ENCODE measurements around the gene COQ8A. TPM values are rescaled to one million over a fixed set of nuclear protein-coding genes. Genes with fewer than 3 reads are reported as not detected.
"Not testable (repeated sequence)": the region's sequence is repeated elsewhere in the genome, so short reads cannot be mapped to it uniquely, and the experiment has no call there.

Gene COQ8A
- total RNA-seq, 2 experiments from 2014 or later = 19.8 to 22.2 TPM

DNA sequence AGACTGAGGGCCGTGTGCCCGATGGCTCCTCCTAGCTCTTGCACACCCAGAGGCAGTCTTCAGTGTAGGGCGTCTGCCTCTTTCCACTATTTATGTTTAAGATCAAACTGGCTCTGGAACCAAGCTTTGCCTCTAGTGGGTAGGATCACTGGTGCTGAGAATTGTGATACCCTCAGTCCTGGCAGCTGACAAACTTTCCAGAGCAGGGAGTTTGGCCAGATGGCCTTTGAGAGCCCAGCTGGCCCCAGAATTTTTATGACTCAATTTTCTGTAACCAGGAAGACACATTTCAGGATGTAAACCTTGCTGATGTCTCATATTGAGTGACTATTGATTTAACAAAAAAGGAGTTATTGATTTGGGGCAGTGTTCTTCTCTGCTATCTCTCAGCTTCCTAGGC is 6.7 kb downstream of the COQ8A start:
- no peak overlapping the region for H3K27ac Mint-ChIP-seq
- H3K4me1 Mint-ChIP-seq (ENCODE audit: low read depth) = peaks cover 25% of the 10 kb centered on the region
- no peak overlapping the region for H3K4me3 Mint-ChIP-seq
- H3K27me3 Mint-ChIP-seq = no peaks in the 10 kb centered on the region
- intact Hi-C loops (cut with micrococcal nuclease) = no loop called here
- ChIA-PET CTCF (no interaction called here), POLR2A (no interaction called here)
- H3K36me3 Mint-ChIP-seq = no peaks in the 10 kb centered on the region
- DNase-seq = no peak
- H3K9me3 Mint-ChIP-seq = peaks cover 3% of the 10 kb centered on the region

DNA sequence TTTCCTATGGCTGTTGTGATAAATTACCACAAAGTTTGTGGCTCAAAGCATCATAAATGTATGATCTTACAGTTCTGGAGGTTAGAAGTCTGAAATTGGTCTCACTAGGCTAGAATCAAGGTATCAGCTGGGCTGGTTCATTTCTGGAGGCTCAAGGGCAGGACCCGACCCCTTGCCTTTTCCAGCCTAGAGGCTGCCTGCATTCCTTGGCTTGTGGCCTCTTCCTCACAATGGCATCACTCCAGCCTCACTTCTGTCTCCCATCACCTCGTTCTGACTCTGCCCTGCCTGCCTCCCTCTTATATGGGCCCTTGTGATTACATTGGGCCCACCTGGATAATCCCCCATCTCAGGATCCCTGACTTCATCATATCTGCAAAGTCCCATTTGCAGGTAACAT is 8.0 kb downstream of the COQ8A start:
- ChIA-PET CTCF (no interaction called here), POLR2A (no interaction called here)
- Mint-ChIP-seq H3K9me3 (peaks cover 3% of the 10 kb centered on the region), H3K36me3 (no peaks in the 10 kb centered on the region), H3K4me3 (no peak overlapping the region), H3K4me1 (ENCODE audit: low read depth) (peaks cover 15% of the 10 kb centered on the region), H3K27ac (no peak overlapping the region), H3K27me3 (no peaks in the 10 kb centered on the region)
- DNase-seq = no peak
- intact Hi-C loops (cut with micrococcal nuclease) = no loop called here

GRCh38 chr1:226948480-226948879 is 8.4 kb downstream of the COQ8A start:
- no peak overlapping the region for H3K4me3 Mint-ChIP-seq
- peaks cover 3% of the 10 kb centered on the region for H3K9me3 Mint-ChIP-seq
- no peak for DNase-seq
- no peak overlapping the region for H3K27ac Mint-ChIP-seq
- POLR2A ChIA-PET = no interaction called here
- H3K27me3 Mint-ChIP-seq = no peaks in the 10 kb centered on the region
- H3K4me1 Mint-ChIP-seq (ENCODE audit: low read depth) = peaks cover 11% of the 10 kb centered on the region
- intact Hi-C loops (cut with micrococcal nuclease) = no loop called here
- H3K36me3 Mint-ChIP-seq = no peaks in the 10 kb centered on the region
- CTCF ChIA-PET = no interaction called here

GRCh38 chr1:226948996-226949395 is 8.9 kb downstream of the COQ8A start:
- ChIA-PET CTCF (no interaction called here), POLR2A (no interaction called here)
- Mint-ChIP-seq H3K4me3 (no peak overlapping the region), H3K27me3 (no peaks in the 10 kb centered on the region), H3K36me3 (no peaks in the 10 kb centered on the region), H3K9me3 (peaks cover 3% of the 10 kb centered on the region), H3K27ac (no peak overlapping the region), H3K4me1 (ENCODE audit: low read depth) (peaks cover 6% of the 10 kb centered on the region)
- intact Hi-C loops (cut with micrococcal nuclease) = no loop called here
- DNase-seq = no peak

- no peak overlapping the region for H3K4me3 Mint-ChIP-seq
- H3K4me1 Mint-ChIP-seq (ENCODE audit: low read depth) = peaks cover 4% of the 10 kb centered on the region
- POLR2A ChIA-PET = no interaction called here
- CTCF ChIA-PET = no interaction called here
- peaks cover 3% of the 10 kb centered on the region for H3K9me3 Mint-ChIP-seq
- H3K36me3 Mint-ChIP-seq = no peaks in the 10 kb centered on the region
- H3K27ac Mint-ChIP-seq = no peak overlapping the region
- no peaks in the 10 kb centered on the region for H3K27me3 Mint-ChIP-seq
- DNase-seq = no peak
- intact Hi-C loops (cut with micrococcal nuclease) = no loop called here
Observed at GRCh38 chr1:226949401-226949800, 9.3 kb downstream of the COQ8A start.

- POLR2A ChIA-PET = no interaction called here
- intact Hi-C loops (cut with micrococcal nuclease) = no loop called here
Observed at GRCh38 chr1:226950316-226950715, 10.2 kb downstream of the COQ8A start.

GRCh38 chr1:226950871-226951270 is 10.8 kb downstream of the COQ8A start:
- no peaks in the 10 kb centered on the region for H3K27me3 Mint-ChIP-seq
- DNase-seq = no peak
- ChIA-PET POLR2A (no interaction called here), CTCF (no interaction called here)
- no peak overlapping the region for H3K27ac Mint-ChIP-seq
- H3K9me3 Mint-ChIP-seq = peaks cover 3% of the 10 kb centered on the region
- H3K36me3 Mint-ChIP-seq = no peaks in the 10 kb centered on the region
- H3K4me1 Mint-ChIP-seq (ENCODE audit: low read depth) = peaks cover 4% of the 10 kb centered on the region
- intact Hi-C loops (cut with micrococcal nuclease) = no loop called here
- H3K4me3 Mint-ChIP-seq = no peak overlapping the region

More at GRCh38 chr1:226950316-226950715, 10.2 kb downstream of the COQ8A start:
- peaks cover 3% of the 10 kb centered on the region for H3K9me3 Mint-ChIP-seq
- peaks cover 4% of the 10 kb centered on the region for H3K4me1 Mint-ChIP-seq (ENCODE audit: low read depth)
- no peaks in the 10 kb centered on the region for H3K36me3 Mint-ChIP-seq
- DNase-seq = no peak
- no peak overlapping the region for H3K4me3 Mint-ChIP-seq
- CTCF ChIA-PET = no interaction called here
- no peak overlapping the region for H3K27ac Mint-ChIP-seq
- H3K27me3 Mint-ChIP-seq = no peaks in the 10 kb centered on the region

DNA sequence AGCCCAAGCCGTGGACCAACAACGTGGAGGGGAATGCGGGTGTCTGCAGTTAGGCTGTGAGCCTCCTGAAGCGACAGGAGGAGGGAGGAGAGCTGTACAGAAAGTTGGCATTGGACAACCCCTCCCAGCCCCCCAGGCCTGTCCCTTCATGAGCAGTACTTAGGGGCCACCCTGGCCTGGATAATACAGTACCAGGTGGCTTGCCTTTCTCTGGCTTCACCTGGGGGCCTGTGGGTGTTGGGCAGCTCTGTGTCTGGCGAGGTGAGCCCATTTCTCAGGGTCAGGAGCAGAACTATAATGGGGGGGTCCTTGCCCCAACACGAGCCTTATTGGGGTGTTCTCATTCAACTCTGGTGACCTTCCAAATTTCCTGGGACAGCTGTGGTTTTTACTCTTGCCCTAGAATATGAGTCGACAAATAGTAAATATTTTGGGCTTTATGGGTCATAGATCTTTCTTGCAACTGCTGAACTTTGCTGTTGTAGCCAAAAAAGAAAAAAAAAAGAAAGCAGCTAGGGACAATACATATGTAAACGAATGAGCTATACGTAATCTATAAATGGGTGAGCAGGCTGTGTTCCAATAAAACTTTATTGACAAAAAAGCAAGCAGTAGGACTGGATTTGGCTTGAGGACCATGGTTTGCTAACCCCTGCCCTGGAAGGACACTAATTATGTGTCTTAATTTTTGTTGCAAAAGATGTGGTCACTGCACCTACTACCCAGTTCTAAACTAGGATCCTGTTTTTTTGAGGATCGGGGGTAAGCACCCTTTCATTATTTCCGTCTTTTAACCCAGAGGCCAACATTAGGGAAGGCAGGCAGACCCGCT is 11.4 kb downstream of the COQ8A start:
- H3K27ac Mint-ChIP-seq = no peak overlapping the region
- peaks cover 4% of the 10 kb centered on the region for H3K4me1 Mint-ChIP-seq (ENCODE audit: low read depth)
- H3K4me3 Mint-ChIP-seq = no peak overlapping the region

DNA sequence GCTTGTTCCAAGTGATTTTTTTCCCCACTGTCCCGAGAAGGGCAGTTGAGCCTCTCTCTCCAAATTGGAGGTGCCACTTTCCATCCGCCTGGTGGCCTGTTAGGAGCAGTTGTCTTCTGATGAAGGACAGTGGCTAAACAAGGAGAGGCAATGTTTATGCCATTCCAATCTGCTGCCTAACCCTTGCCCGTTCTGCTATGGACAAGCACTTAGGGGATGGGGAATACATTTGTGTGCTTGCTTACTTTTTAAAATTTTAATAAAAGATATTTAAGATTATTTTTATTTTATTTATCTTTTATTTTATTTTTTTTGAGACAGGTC is 12.0 kb downstream of the COQ8A start:
- no peak overlapping the region for H3K27ac Mint-ChIP-seq
- ChIA-PET CTCF (no interaction called here), POLR2A (no interaction called here)
- intact Hi-C loops (cut with micrococcal nuclease) = no loop called here
- H3K4me1 Mint-ChIP-seq (ENCODE audit: low read depth) = peaks cover under 1% of the 10 kb centered on the region
- H3K4me3 Mint-ChIP-seq = no peak overlapping the region
- H3K36me3 Mint-ChIP-seq = no peaks in the 10 kb centered on the region
- peaks cover 3% of the 10 kb centered on the region for H3K9me3 Mint-ChIP-seq
- no peaks in the 10 kb centered on the region for H3K27me3 Mint-ChIP-seq
- DNase-seq = no peak

More for the DNA sequence above, 11.4 kb downstream of the COQ8A start:
- POLR2A ChIA-PET = no interaction called here
- Mint-ChIP-seq H3K27me3 (no peaks in the 10 kb centered on the region), H3K36me3 (no peaks in the 10 kb centered on the region), H3K9me3 (peaks cover 3% of the 10 kb centered on the region)
- intact Hi-C loops (cut with micrococcal nuclease) = no loop called here
- CTCF ChIA-PET = no interaction called here
- DNase-seq = no peak

GRCh38 chr1:226953175-226953800 is 13.2 kb downstream of the COQ8A start:
- POLR2A ChIA-PET = no interaction called here
- no peak for DNase-seq
- Mint-ChIP-seq H3K4me3 (no peak overlapping the region), H3K4me1 (ENCODE audit: low read depth) (no peaks in the 10 kb centered on the region), H3K27ac (no peak overlapping the region), H3K9me3 (no peaks in the 10 kb centered on the region), H3K36me3 (no peaks in the 10 kb centered on the region), H3K27me3 (no peaks in the 10 kb centered on the region)
- intact Hi-C loops (cut with micrococcal nuclease) = no loop called here
- CTCF ChIA-PET = no interaction called here

DNA sequence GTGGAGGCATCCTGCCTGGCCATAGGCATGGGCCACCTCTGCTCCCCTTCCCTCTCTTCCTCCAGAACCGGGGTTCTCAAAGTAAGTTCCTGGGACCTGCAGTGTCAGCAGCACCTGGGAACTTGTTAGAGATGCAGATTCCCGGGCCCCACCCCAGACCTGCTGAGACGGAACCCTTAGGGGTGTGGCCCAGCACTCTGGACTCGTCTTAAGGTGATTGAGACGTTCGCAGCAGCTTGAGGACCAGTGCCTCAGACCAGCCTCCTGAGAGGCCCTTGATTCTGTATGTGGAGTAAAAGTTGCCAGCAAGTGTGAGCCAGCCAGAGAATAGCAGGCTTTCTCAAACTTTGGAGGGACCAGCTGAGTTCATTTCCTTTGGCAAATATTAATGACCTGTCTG is 14.2 kb downstream of the COQ8A start:
- no peak for DNase-seq
- peaks cover 6% of the 10 kb centered on the region for H3K4me1 Mint-ChIP-seq (ENCODE audit: low read depth)
- no peaks in the 10 kb centered on the region for H3K9me3 Mint-ChIP-seq
- no peak overlapping the region for H3K27ac Mint-ChIP-seq
- POLR2A ChIA-PET = no interaction called here
- intact Hi-C loops (cut with micrococcal nuclease) = no loop called here
- no peaks in the 10 kb centered on the region for H3K36me3 Mint-ChIP-seq
- no peak overlapping the region for H3K4me3 Mint-ChIP-seq
- no peaks in the 10 kb centered on the region for H3K27me3 Mint-ChIP-seq
- CTCF ChIA-PET = no interaction called here

DNA sequence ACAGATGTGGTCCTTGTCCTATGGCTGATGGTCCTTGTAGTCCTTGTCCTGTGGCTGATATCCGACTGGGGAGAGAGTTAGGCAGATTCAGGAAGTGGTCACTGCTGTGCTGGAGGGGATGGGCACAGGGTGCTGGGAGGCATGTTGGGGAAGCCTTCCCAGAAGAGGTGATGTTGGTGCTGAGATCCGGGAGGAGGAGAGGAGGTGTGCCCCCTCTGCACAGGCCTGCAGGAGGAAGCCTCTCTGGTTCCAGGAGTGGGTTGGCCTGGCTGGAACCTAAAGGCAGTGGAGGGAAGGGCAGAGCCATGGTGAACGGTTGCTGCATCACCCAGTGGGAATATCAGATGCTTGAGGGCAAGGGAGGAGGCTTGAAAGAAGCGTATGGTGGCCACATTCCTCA is 14.7 kb downstream of the COQ8A start:
- Mint-ChIP-seq H3K36me3 (no peaks in the 10 kb centered on the region), H3K9me3 (no peaks in the 10 kb centered on the region), H3K27ac (no peak overlapping the region), H3K4me3 (no peak overlapping the region), H3K27me3 (no peaks in the 10 kb centered on the region), H3K4me1 (ENCODE audit: low read depth) (peaks cover 11% of the 10 kb centered on the region)
- ChIA-PET CTCF (no interaction called here), POLR2A (no interaction called here)
- DNase-seq = no peak
- intact Hi-C loops (cut with micrococcal nuclease) = no loop called here

- POLR2A ChIA-PET; H3K9me3 Mint-ChIP-seq; DNase-seq; CTCF ChIA-PET; H3K27ac Mint-ChIP-seq; H3K27me3 Mint-ChIP-seq; H3K4me3 Mint-ChIP-seq; H3K36me3 Mint-ChIP-seq; intact Hi-C loops (cut with micrococcal nuclease): not testable (repeated sequence)
- peaks cover 15% of the 10 kb centered on the region for H3K4me1 Mint-ChIP-seq (ENCODE audit: low read depth)
Observed at GRCh38 chr1:226955857-226956256, 15.8 kb downstream of the COQ8A start.
